Skeletal muscle cell (primary cell): ENCODE measurements around the gene ENAH.

ENCODE experiments used
- DNase-seq: peaks from one replicate; pipeline ENCODE4 v3.0.0-alpha.2; 2010; ENCODE audit warnings: low read depth
- H3K4me3 ChIP-seq: 2 replicates; pipeline ENCODE4 v1.5.1; 2011; ENCODE audit warnings: low read depth, mild to moderate bottlenecking, control low read depth, low read length, moderate library complexity

ENAH gene

GRCh38 chr1:225539575-225539974 is 113.3 kb downstream of the ENAH start:
- no peak overlapping the region for H3K4me3 ChIP-seq
- DNase-seq, result no peak

GRCh38 chr1:225539069-225539468 is 113.9 kb downstream of the ENAH start:
- H3K4me3 ChIP-seq, result no peak overlapping the region
- no peak for DNase-seq

- no peak for DNase-seq
- H3K4me3 ChIP-seq, result no peak overlapping the region
These were observed 115.2 kb downstream of the ENAH start for GRCh38 chr1:225537554-225538251.

- no peak for DNase-seq
- H3K4me3 ChIP-seq, result no peak overlapping the region
These were observed 117.6 kb downstream of the ENAH start for GRCh38 chr1:225535280-225535679.

- no peak overlapping the region for H3K4me3 ChIP-seq
- no peak for DNase-seq
These were observed 118.2 kb downstream of the ENAH start for GRCh38 chr1:225534772-225535171.

- no peak for DNase-seq
- no peak overlapping the region for H3K4me3 ChIP-seq
These were observed 118.8 kb downstream of the ENAH start for GRCh38 chr1:225534135-225534534.

GRCh38 chr1:225533238-225533637 is 119.7 kb downstream of the ENAH start:
- no peak overlapping the region for H3K4me3 ChIP-seq

GRCh38 chr1:225532240-225532944 is 120.5 kb downstream of the ENAH start:
- H3K4me3 ChIP-seq, result no peak overlapping the region
- no peak for DNase-seq

More at GRCh38 chr1:225533238-225533637, 119.7 kb downstream of the ENAH start:
- DNase-seq, result no peak

- DNase-seq, result no peak
- no peak overlapping the region for H3K4me3 ChIP-seq
These were observed 123.2 kb downstream of the ENAH start for GRCh38 chr1:225529726-225530125.

- no peak overlapping the region for H3K4me3 ChIP-seq
- no peak for DNase-seq
These were observed 125.3 kb downstream of the ENAH start for GRCh38 chr1:225527575-225527974.

GRCh38 chr1:225526878-225527277 is 126.0 kb downstream of the ENAH start:
- no peak overlapping the region for H3K4me3 ChIP-seq
- DNase-seq, result no peak

- DNase-seq, result no peak
- H3K4me3 ChIP-seq, result no peak overlapping the region
These were observed 127.5 kb downstream of the ENAH start for GRCh38 chr1:225525377-225525776.

GRCh38 chr1:225524570-225524969 is 128.4 kb downstream of the ENAH start:
- DNase-seq, result no peak
- no peak overlapping the region for H3K4me3 ChIP-seq

- DNase-seq, result no peak
- no peak overlapping the region for H3K4me3 ChIP-seq
These were observed 129.5 kb downstream of the ENAH start for GRCh38 chr1:225523263-225523950.

- DNase-seq, result no peak
These were observed 130.2 kb downstream of the ENAH start for GRCh38 chr1:225522588-225523262.

GRCh38 chr1:225520587-225521227 is 132.2 kb downstream of the ENAH start:
- H3K4me3 ChIP-seq, result no peak overlapping the region
- no peak for DNase-seq

More at GRCh38 chr1:225522588-225523262, 130.2 kb downstream of the ENAH start:
- no peak overlapping the region for H3K4me3 ChIP-seq

GRCh38 chr1:225519166-225519863 is 133.6 kb downstream of the ENAH start:
- no peak overlapping the region for H3K4me3 ChIP-seq
- DNase-seq, result no peak

- no peak for DNase-seq
- no peak overlapping the region for H3K4me3 ChIP-seq
These were observed 135.2 kb downstream of the ENAH start for GRCh38 chr1:225517697-225518096.

- no peak for DNase-seq
- H3K4me3 ChIP-seq, result no peak overlapping the region
These were observed 135.7 kb downstream of the ENAH start for GRCh38 chr1:225517221-225517620.
